Hematopoietic multipotent progenitor cell treated with erythropoietin and hydrocortisone succinate and interleukin-3 and kit ligand, for 8 days (in vitro differentiated cells): ENCODE results near the gene CSN3.
"Not testable (repeated sequence)": the region's sequence is repeated elsewhere in the genome, so short reads cannot be mapped to it uniquely, and the experiment has no call there.

Source experiments
- DNase-seq: peaks from one replicate; pipeline ENCODE4 v3.0.0-alpha.2; 2015

CSN3 gene, protein sequence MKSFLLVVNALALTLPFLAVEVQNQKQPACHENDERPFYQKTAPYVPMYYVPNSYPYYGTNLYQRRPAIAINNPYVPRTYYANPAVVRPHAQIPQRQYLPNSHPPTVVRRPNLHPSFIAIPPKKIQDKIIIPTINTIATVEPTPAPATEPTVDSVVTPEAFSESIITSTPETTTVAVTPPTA

DNA sequence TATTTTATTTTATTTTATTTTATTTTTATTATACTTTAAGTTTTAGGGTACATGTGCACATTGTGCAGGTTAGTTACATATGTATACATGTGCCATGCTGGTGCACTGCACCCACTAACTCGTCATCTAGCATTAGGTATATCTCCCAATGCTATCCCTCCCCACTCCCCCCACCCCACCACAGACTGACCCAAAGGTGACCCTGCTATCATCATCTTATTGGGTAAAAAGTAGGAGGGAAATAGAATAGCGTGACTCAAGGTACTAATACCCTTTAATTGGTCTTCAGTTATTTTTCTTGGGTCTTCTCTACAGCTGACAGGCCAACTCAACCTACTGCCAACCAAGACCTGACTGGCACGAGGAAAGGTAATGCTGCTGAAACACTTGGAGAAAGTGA is at the start of gene CSN3:
CSN3 (plus strand) TSS at position 301 of the 400 bp plus-strand sequence. CDS start 2,223 bp downstream, outside the sequence.
- not testable (repeated sequence) for DNase-seq

DNA sequence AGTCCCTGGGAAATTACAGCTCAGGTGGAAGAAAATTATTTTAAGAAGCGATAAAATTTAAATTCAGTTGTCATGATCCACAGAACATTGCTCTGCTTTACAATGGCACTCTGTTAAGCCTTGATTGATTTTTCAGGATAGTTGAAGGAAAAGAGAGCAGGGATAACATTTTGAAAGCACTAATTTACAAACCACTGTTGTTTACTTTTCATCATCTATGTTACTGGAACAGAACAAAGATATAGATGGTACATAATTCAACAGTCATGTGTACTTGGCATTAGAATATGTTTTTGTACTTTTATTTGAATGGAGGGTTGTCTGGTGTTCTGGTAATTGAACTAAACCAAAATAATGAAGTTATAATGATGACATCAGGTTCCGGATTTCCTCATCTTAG is 49.5 kb upstream of the CSN3 start:
- DNase-seq, result no peak

DNA sequence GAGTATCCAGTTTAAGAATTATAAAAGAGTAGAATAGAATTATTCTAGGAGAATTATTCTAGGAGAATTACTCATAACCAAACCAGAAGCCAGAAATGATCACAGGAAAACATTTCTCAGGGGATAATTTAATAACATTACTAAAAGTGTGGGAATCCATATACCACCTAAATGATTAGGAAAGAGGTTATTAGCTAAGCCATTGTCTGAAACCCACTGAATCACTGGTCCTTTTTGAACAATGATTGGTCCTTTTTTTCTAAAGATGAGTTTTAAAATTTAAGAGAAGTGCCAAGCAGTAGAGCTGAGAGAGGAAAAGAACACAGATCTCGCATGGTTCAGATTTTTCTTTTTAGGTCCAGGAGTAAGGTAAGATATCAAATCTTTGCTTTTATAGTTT is 47.0 kb upstream of the CSN3 start, which contains the start of gene ODAM:
ODAM (plus strand) TSS at position 301 of the 400 bp plus-strand sequence. CDS start 819 bp downstream, outside the sequence.
- DNase-seq, result no peak

DNA sequence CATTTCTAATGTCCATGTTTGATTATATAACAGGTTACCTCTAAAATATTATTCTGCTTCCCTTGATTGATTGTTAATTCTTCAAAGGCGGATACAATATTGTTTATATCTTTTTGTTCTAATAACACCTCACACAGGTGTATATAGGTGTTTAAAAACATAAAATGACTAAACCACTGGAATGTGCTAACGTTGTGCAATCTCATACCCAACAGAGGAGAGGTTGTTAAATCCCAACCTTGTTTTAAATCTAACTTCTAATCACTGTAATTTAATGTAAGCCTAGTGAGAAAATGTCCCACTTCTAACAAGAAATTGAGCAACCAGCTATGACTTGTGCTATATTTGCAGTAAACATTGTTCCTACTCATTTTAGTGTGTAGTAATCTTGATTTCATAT is 45.5 kb upstream of the CSN3 start:
- no peak for DNase-seq

DNA sequence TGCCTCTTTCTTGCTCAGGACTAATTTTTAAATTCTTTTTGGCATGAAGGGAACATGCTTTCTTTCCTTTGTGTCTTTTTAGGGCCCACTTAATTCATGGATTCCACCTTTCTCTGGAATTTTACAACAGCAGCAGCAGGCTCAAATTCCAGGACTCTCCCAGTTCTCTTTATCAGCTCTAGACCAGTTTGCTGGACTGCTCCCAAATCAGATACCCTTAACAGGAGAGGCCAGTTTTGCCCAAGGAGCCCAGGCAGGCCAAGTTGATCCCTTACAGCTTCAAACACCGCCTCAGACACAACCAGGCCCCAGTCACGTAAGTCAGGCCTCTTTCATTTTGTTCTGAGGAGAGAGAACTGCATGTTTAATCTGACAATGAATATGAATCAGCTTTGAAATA is 44.6 kb upstream of the CSN3 start:
- no peak for DNase-seq

DNA sequence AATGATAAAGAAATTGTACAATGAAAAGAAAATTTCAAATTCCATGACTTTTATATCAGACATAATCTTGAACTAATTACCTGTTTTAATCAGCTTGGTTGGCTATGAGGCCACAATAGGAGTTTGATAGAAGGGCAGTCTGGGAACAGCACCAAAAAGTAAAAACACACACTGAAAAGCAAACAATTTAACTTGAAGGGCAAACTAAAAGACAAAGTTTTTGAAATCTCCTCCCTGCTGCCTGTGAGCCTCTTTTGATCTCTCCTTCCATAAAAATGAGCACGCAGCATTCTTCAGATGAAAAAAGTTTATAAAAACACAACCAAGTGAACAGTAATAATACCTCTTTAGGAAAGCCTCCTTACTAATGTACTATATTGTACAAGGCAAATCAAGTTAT is 38.8 kb upstream of the CSN3 start:
- no peak for DNase-seq

DNA sequence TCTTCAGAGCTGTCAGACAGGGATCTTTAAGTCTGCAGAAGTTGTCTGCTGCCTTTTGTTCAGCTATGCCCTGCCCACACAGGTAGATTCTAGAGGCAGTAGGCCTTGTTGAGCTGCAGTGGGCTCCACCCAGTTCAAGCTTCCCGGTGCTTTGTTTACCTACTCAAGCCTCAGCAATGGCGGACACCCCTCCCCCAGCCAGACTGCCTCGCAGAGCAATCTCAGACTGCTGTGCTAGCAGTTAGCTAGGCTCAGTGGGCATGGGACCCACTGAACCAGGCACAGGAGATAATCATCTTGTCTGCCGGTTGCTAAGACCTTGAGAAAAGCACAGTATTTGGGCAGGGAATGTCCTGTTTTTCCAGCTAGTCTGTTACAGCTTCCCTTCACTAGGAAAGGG is 29.6 kb upstream of the CSN3 start:
- DNase-seq, result not testable (repeated sequence)

DNA sequence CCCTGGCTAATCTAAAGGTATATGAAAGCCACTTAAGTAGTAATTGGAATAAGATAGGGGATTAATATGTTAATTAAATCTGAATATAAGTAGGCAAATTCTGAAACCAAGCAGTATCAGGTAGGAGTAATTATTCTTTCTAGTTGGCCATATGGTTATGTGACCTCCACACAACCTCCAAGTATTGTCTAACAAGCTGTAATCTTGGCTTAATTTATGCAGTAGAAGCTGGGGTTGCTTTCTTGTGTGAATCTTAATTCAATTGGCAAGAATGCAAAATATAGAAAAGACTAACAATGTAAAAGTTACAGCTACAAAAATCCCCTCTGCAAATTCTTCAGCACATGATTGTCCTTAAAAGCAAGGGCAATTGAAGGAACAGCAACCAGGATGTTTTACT is 26.3 kb upstream of the CSN3 start:
- not testable (repeated sequence) for DNase-seq

DNA sequence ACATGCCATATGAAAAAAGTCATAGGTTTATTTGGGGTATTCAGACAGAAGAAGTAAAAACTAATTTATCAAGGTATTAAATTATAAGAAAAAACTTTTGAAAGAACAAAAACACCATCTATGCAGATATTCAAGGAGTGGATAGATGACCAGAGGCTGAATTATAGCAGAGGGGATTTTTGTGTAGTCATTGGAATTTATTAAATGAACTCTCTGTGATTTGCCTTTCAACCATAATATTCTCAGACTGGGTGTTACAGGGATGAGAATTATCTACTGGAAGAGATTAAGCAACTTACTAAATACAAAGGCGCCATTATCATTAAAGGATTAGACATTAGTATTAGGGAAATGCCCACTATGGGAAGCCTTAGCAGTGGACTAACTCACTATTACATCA is 25.8 kb upstream of the CSN3 start:
- DNase-seq, result not testable (repeated sequence)

DNA sequence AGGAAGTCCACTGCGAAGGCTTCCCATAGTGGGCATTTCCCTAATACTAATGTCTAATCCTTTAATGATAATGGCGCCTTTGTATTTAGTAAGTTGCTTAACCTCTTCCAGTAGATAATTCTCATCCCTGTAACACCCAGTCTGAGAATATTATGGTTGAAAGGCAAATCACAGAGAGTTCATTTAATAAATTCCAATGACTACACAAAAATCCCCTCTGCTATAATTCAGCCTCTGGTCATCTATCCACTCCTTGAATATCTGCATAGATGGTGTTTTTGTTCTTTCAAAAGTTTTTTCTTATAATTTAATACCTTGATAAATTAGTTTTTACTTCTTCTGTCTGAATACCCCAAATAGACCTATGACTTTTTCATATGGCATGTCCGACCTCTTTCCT is 21.0 kb upstream of the CSN3 start:
- not testable (repeated sequence) for DNase-seq

DNA sequence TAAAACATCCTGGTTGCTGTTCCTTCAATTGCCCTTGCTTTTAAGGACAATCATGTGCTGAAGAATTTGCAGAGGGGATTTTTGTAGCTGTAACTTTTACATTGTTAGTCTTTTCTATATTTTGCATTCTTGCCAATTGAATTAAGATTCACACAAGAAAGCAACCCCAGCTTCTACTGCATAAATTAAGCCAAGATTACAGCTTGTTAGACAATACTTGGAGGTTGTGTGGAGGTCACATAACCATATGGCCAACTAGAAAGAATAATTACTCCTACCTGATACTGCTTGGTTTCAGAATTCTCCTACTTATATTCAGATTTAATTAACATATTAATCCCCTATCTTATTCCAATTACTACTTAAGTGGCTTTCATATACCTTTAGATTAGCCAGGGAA is 20.6 kb upstream of the CSN3 start:
- DNase-seq, result not testable (repeated sequence)

DNA sequence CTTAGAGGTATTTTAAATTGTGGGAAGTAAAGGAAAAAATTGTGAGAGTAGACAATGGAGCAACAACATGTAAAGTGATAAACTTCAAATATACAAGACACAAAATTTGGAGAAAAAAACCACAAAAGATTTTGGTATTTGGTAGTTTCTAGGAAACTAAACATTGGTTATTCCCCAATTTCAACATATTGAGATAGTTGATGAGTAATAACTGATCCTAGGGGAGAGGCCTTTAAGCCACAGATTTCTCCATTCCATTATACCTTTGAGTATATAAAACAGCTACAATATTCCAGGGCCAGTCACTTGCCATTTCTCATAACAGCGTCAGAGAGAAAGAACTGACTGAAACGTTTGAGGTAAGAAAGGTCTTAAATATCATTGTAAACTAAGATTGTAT is 16.6 kb upstream of the CSN3 start, which contains the start of gene FDCSP:
FDCSP (plus strand) TSS at position 301 of the 400 bp plus-strand sequence. CDS start 5,071 bp downstream, outside the sequence.
- no peak for DNase-seq

DNA sequence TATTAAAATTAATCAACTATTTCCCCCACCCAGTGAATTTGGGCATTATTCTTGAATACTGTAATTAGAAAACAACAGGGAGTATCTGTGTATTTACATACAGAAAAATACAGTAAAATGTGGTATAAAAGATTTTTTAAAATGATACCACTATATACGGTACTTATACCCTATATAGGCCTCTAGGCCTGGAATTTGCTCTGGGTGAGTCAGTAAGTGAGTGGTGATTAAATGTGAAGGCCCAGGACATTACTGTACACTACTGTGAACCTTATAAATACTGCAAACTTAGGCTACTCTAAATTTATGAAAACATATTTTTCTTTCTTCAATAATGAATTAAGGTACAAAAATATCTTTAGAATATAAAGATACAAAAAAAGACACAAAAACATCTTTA is 6.3 kb upstream of the CSN3 start:
- DNase-seq, result no peak

DNA sequence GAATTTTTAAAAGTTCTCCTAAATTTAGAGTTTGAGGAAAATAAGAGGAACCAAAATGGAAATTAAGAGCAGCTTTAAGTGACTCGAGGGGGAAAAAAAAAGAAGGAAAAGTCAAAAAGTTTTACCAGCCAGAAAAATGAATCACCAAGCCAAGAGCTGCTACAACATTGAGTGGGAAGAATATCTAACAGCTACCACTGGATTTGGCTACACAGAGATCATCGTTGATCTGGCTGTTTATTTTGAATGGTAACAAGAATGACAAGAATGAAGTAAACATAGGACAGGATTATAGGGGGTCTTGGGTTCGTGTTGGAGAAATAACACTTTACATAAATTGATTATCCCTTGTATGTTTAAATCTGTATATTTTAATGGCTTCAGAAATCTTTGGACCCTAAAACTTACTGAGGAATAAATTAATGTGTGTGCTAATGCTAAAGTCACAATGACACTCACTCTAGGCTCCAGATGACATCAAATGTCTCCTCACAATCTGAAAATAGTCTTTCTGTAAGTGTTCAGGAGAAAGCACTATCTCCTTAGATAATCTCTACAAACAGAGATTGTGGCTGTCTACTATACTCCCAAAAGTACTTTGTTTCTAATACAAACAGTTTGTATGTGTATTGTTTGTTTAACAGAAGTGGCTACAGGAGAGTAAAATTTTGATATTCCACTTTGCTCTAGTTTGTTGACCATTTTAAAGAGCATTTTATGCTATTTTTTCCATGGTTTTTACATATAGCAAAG is 3.1 kb upstream of the CSN3 start:
- DNase-seq, result no peak

DNA sequence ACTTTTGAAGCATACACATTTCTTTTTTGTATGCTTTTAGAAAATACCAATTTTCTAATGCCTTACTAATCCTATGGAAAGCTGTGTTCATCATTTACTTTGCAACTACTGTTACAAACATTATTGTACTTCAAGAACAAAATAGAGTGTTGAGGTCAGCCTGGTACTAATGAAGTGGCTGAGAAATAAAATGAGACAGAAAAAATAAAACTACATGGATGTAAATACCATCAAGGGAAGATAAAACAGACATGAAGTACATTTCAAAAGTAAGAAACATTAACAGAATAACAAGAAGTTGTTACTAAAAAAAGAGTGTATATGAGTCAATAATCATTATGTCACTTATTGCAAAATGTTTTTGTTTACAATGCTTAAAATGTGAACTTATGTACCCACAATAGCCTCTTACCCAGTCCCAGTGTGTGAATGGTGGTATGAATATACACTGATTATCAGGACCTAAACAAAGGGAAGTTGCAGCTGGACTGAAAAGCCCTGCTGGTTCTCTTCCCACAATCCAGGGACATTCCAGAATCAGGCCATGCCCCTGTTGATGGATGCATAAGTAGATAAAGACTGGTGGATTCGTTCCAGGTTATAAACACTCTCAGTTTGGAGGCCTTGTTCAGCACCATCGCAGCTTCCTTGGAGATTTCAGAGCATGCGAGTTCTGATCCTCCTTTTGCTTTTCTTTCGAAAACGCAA is 2.4 kb upstream of the CSN3 start:
- no peak for DNase-seq

DNA sequence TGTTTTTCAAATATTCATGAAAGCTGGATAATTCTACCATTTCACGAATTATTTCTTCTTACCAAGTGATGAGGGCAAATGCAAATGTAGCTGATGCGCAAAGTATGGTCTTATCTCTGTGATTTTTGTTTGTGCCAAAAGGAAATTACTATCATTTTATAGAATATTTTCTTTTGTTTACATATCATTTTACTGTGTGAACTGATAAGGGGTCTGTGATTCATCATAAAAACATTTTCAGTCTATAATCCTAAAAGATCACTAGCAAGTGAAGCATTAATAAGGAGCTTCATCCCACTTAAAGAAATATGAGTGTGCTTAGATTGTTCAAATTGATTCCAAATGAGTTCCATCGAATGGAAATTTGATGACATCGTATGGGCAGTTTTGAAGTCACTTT is 694 bp downstream of the CSN3 start:
- DNase-seq, result no peak

DNA sequence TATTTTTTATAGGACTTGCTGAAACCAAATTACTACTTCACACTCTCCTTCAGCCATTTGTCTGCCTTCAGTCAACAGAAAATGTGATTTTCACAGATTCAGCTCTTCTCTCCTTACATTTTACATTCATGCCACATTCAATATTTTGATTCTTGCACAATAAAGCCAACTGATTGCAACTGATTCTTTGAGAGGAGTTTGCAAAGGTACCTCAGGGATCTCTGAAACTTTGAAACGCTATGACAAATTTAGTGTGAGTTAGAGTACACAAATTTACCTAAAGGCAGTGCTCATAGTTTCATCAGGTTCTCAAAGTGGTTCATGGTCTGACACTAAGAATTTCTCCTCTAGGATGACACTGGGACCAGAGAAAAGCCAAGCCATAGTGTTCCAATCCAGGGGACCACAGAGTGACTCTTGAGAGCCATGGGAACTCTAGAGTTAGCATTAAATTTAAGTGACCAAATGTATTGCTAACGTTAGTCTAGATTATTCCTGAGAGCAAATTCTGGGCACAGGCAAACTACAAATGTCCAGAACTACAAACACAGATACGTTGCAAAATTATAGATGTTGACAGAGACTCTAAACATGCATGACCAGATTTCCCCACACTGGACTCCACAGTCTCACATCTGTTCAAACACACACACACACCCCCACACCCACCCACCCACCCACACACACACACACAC is 9.0 kb downstream of the CSN3 start:
- DNase-seq, result no peak

DNA sequence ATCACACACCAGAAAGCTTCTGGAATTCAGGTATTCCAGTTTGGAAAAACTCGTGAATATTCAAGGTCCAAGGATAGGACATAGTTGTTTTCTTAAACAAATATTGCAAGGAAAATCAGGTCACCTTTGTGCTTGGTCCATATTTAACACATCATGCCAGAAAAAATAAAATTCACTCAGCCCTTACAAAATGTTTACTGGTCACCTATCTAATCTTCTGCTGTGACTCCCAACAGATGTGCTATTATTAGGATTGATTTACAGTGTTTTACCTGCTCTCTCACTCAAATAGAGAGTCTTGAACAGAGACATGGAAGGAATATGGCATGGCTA is 9.5 kb downstream of the CSN3 start:
- DNase-seq, result no peak

DNA sequence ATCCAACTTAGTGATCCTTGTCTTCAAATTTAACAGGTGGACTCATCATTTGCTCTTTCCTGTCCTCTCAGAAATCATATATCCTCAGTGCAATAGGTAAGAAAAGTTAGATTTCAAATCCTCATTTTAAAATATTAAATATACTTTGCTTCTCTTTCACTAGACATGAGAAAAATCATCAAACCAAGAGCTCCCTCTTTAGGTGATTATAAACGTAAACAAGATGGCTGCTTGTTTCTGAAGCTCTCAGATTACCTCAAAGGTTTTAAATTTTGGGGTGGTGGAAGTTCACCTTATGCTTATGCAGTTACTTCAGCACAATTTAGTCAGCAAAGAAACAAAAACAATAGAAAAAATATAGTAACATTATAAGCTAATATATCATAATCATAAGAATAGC is 27.3 kb downstream of the CSN3 start:
- DNase-seq, result no peak

DNA sequence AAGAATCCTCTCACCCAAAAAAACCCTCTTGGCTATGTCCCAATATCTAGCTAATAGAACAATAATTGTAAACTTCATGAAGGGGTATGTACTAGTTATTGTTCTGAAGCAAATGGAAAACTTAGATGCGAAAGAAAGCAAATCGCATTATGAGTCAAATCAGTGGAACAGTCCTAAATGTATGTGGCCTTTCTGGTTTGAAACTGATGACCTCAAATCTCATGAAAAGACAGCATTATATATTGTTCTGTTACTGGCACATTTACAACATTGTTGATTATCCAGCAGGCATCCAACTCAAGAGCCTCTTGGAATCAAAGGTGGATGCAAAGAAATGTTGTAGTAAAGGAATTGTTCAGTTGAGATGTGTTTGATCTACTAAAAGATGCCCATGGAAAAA is 34.7 kb downstream of the CSN3 start:
- no peak for DNase-seq

DNA sequence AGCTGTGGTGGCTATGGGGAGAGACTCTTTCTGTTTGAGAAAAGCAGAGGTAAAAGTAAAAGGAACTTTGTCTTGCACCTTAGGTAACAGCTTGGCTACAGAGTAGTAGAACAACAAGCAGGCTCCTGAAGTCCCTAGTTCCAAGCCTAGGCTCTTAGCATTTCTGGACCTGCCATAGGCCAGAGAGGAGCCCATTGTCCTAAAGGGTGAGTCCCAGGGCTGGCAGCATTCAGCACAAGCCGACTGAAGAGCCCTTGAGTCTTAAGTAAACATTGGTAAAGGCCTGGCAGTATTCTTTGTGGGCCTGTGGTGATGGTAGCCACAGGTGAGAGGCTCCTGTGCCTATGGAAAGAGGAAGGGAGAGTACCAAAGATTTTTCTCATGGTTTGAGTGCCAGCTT is 38.2 kb downstream of the CSN3 start:
- DNase-seq, result no peak

DNA sequence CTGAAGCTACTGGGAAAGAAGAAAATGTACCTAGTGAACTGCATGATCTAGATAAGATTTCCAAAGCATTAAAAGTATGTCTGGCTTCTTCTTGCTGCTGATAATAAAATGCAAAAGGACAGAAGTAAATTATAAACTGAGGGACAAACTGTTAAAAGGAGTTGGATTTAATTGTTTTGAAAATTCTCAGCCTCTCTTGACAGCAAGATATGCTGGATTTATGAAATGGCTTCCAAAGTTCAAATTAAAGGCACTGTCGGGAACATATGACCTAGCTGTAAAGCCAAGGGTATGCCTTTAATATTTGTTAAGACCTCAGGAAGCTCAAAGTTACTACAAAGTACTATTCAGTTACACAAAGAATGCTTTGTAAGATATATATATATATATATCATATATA is 46.3 kb downstream of the CSN3 start:
- no peak for DNase-seq

DNA sequence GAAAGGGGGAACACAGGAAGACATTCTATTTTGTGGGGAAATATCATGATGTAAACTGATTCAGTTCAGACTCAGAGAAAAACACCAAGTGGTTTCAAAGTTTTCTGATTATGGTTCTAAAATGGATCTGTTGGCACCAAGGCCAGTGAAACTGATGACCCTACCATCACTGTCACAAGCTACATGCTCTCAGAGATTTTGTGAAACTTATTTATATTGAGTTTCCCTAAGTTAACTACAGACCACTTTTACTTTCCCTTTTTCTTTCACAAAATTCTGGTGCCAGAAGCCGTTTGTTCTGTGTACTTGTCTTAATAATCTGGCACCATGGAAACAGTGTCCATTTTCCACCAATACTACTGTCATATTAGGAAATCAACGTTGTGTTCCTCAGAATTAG is 48.9 kb downstream of the CSN3 start:
- no peak for DNase-seq
